ENCODE data around the gene ARPC4.

The ARPC4 gene

GRCh38 chr3:9793161-9793781, 389 bp downstream of the ARPC4 start:
- no peak for DNase-seq

- no peak for DNase-seq
Measured at GRCh38 chr3:9794400-9794799, 1.5 kb downstream of the ARPC4 start.

- DNase-seq, result no peak
Measured at GRCh38 chr3:9795207-9795606, 2.3 kb downstream of the ARPC4 start.

DNA sequence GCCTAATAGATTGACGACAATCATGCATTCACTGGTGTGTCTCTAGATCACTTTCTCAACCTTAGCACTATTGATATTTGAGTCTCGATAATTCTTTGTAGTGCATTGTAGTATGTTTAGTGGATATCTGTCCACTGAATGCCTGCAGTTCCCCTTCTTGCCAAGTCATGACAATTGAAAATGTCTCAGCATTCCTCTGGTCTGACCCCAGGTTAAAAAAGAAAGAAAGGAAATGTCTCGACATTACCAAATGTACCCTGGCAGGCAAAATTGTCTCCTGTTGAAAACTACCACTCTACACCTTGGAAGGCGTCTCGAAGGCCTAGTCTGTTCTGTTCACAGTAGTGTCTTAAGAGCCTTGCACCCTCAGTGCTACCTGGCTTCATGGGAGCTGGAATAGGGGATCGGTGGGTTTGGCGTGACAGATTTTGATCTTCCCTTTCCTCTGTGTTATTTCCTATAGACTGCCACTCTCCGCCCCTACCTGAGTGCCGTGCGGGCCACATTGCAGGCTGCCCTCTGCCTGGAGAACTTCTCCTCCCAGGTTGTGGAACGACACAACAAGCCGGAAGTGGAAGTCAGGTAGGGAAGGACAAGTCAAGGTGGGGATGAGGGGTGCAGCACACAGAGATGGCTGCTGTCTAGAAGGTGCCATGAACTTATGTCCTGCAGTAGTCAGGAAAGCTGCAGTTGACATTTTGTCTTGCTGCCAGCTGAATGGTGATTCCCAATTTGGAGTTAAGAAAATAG, 4.5 kb downstream of the ARPC4 start:
- DNase-seq, result no peak

DNA sequence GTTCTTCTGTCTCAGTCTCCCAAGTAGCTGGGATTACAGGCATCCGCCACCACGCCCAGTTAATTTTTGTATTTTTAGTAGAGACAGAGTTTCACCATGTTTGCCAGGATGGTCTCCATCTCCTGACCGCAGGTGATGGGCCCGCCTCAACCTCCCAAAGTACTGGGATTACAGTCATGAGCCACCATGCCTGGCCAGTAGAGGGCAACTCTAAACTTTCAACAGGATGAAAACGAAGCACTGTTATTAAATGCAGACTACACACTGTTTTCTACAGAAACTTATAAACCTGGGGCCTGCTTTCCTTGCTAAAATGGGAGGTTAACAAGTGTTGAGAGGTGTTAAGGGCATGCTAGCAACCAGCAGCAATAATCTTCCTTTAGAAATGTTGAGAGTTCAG, 7.6 kb downstream of the ARPC4 start:
- no peak for DNase-seq

- DNase-seq, result no peak
Measured at GRCh38 chr3:9803494-9803893, 10.6 kb downstream of the ARPC4 start.

DNA sequence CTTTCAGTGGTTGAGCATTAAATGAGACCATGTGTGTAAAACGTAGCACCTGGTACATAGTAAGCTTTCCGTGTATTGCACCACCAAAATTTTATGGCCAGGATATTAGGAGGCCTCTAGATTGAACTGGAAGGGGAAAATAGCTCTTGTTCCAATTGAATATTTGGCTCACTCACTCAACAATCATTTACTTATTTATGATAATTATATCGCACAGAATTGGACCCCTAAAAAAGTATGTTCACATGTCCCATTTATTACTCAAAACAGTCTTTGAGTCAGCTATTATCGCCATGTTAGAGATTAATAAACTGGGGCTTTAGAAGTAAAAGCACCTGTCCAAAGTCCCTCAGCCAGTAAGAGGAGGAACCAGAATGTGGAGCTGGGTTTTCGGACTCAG, 12.1 kb downstream of the ARPC4 start:
- no peak for DNase-seq

DNA sequence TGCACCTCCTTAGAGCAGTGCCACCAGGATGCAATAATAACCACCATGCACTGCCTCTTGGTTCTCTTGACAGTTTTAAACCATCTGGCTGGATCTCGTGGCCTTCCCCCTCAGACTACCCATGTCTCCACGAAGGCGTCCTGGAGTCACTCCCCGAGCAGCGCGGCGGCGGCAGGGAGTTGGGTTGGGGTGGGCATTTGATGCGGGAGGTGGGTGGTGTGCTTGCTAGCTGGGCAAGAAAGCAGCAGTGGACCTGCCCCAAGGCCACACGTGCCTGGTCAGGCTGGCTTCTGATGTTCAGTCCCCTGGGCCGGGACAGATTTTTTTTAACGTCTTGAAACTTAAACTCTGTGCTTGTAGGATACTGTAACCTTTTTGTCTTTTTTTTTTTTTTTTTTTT, 13.3 kb downstream of the ARPC4 start:
- DNase-seq, result no peak

DNA sequence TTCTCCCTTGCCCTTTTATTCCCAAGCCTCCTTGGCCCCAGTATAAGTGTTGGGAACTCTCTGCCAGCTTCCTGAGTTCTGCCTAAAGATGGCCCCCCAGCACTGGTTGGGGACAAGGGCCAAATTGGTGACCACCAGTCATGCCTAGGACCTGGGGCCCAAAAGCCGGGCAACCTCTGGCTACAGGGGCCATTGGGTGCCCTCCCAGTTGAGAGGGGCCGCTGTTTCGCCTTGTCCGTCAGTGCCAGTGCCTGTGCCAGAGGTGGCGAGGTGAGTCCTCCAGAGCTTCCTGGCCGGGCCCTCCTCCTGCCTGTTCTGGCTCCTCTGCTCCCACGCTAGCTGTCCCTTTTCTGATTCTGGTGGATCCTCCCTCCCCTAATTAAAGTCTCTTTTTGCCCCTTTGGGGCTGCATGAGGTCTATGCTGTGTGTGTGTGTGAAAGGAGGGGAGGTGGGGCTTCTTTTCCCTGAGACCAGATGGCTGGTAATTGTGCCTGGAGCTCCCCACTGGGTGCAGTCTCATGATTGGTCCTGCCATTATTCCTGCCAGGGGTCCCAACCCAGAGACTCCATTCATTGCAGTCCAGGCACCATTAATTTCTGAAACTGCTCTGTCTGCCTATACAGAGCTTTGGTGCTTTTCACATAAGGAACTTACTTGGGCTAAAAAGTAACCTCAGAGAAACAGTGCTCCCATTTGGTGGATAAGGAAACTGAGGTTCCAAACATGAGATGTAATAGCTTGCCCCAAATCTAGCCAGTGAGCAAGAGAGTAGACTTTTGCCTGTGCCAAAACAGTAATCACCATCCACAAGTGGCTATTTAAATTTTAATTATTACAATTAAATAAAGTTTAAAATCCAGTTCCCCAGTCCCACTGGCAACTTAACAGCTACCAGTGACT, 14.1 kb downstream of the ARPC4 start:
- no peak for DNase-seq

DNA sequence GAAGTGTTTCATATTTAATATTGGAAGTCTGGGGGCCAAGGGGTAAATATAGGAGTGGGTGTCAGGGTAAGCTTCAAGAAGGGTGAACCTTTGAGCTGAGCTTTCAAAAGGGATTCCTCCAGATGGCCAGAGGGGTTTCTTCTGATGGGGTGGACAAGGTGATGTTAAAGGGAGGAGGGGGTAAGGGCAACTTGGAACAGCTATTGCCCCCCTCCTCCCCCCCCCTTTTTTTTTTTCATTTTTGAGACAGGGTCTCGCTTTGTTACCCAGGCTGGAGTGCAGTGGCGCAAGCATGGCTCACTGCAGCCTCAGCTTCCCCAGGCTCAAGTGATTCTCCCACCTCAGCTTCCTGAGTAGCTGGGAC, 15.1 kb downstream of the ARPC4 start:
- no peak for DNase-seq

- DNase-seq, result no peak
Measured at GRCh38 chr3:9808345-9809037, 15.6 kb downstream of the ARPC4 start.

DNA sequence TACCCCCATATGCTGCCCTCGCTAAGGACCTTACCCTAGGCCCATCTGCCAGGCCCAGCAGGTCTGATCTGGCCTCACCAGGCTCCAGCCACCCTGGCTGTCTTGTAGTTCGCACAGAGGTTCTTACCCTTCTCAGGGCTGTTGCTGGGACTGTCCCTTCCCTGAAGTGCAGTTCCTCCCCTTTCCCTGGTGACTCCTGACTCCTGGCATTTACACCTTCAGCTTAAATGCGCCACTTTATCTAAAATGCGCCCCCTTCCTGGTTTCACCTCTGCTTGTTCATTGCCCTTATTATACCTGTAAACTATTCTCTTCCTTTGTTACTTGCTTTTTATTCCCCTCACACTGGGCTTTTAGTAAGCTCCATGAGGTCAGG, 16.3 kb downstream of the ARPC4 start:
- DNase-seq, result no peak

DNA sequence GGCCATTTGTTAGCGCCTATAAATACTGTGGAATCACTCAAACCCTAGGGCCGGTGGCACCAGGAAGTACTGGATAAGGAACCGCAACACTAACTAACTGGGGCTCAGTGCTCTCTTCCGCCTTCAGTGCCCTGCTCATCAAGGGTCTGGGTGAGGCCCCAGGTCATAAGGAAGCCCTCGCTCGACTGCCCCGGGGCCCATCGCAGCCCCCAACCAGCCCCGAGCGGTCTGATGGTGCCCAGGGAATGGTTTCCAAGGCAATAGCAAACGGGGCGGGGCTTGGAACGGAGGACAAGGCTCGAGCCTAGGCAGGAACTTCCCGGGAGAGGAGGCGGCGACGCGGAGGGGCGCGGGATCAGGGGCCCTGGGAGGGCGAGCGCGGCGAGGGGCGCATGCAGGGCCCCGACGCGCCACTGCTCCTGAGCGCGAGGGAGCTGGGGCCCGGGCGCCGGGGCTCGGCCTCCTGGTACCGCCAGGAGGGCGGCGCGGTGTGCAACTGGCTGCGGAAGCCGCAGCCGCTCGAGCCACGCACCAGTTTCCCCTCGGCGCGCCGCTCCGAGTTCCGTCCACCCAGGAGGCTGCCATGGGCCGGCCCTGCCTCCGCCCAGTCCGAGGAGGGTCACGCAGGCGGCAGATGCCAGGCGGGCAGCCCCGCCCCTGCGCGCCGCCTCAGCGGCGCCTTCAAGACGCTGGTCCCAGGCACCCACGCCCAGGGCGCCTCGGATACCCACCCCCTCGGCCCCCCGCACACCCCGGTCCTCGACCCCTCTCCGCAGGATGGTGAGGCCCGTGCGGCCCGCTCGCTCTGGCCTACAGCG, 16.9 kb downstream of the ARPC4 start, which contains the start of gene TTLL3:
TSS of gene TTLL3 (plus strand) at position 648 of the 818 bp plus-strand sequence. CDS start 400 bp downstream, outside the sequence.
- DNase-seq, result no peak

DNA sequence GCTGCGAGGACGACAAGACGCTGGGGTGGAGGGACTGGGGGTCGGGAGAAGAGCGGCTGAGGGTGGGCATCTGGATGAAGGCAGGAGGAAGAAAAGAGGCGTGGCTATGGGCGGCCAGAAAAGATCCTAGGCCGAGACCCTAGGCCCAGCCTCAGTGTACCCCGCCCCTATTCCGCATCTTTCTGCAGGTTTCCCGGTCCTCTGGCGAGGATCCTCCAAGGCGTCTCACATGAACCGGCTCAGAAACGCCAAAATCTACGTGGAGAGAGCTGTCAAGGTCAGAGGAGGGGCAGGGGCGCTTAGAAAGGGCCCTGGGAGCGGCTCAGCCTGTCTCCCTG, 17.5 kb downstream of the ARPC4 start:
- DNase-seq, result no peak

- no peak for DNase-seq
Measured at GRCh38 chr3:9810846-9811245, 18.0 kb downstream of the ARPC4 start.

DNA sequence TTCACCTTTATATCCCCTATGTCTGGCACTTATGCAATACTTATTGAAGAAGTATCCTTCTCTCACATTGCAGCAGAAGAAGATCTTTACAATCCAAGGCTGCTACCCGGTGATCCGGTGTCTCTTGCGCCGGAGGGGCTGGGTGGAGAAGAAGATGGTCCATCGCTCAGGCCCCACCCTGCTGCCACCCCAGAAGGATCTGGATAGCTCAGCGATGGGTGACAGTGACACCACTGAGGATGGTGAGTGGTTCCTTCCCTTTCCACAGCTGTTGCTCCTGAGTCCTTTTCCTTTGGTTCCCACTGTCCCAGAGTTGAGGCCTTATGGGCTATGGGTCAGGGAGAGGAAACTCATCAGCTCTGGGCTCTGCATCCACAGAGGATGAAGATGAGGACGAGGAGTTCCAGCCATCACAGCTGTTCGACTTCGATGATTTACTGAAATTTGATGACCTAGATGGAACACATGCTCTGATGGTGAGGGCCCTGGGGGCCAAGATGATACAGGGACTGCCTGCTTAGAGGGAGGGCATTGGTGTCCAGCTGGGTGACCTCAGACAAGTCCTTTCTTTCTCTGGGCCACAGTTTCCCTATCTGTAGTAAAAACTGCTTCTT, 20.1 kb downstream of the ARPC4 start:
- no peak for DNase-seq

- no peak for DNase-seq
Measured at GRCh38 chr3:9815986-9816385, 23.1 kb downstream of the ARPC4 start.

DNA sequence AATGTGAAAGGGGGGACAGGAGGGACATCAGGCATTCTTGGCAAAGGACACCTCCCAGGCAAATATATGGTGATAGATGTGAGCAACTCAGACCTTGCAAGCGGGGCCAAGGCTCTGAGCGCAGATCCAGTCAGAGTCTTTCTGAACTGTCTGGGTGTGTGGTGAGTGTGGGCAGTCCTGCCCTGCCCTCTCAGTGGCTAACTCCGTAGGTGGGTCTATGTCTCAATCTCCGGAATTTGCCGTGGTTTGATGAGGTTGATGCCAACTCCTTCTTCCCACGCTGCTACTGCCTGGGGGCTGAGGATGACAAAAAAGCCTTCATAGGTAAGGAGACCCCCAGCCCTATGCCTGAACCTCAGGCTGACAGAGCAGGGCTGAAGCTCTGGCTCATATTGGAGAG, 24.6 kb downstream of the ARPC4 start:
- DNase-seq, result no peak

DNA sequence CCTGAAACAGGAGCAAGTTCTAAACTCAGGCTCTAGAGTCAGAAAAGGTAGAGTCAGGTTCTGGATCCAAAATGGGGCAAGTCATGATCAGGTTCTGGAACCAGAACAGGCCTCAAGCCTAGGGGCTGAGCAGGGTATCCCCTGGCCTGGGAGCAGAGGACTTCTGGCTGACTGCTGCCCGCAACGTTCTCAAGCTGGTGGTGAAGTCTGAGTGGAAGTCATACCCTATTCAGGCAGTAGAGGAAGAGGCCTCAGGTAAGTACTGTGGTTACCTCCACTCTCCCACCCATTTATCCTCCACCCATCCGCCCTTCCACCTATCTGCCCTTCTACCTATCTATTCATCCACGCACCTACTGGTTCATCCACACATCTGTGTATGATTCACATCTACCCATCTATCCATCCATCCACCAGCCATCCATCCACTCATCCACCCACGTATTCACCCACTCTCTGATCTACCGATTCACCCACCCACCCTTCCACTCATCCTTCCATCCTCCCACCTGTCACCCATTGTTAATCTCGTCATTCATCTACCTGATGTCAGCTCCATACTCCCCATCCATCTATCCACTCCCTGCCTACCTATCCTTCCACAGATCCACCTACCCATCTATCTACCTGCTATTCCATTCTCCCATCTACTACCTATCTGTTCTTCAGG, 25.9 kb downstream of the ARPC4 start:
- no peak for DNase-seq

- DNase-seq, result no peak
Measured at GRCh38 chr3:9820543-9820942, 27.7 kb downstream of the ARPC4 start.

- no peak for DNase-seq
Measured at GRCh38 chr3:9820946-9821345, 28.1 kb downstream of the ARPC4 start.
